Right cardiac atrium (tissue), 5 donors: ENCODE data around the gene EFCC1. TPM values are rescaled to one million over a fixed set of nuclear protein-coding genes. Genes with fewer than 3 reads are reported as not detected.

Experiments used
- ATAC-seq, 2 donors: fragments of 200-7000 bp; cut with Tn5 transposase; one replicate each; pipeline versions ENCODE4 v1.8.0 to v1.9.1; 2020; ENCODE audit warnings: moderate library complexity in 2 of 2, mild to moderate bottlenecking in 1 of 2
- DNase-seq, 3 donors: peaks; one replicate each; pipeline ENCODE4 v3.0.0-alpha.2; 2020
- H3K27ac ChIP-seq: one replicate; pipeline ENCODE4 v1.5.1; 2013; ENCODE audit warnings: mild to moderate bottlenecking, low read length, control low read depth, moderate library complexity
- H3K27me3 ChIP-seq: one replicate; pipeline ENCODE4 v1.6.1; 2013; ENCODE audit not compliant: control insufficient read depth, insufficient read depth
- H3K4me1 ChIP-seq: one replicate; pipeline ENCODE4 v1.6.1; 2013; ENCODE audit warnings: low read length; ENCODE audit not compliant: control insufficient read depth, insufficient read depth
- H3K4me3 ChIP-seq: one replicate; pipeline ENCODE4 v1.5.1; 2013; ENCODE audit warnings: low read length, control low read depth
- H3K9me3 ChIP-seq: one replicate; pipeline ENCODE4 v1.6.1; 2013; ENCODE audit warnings: low read length; ENCODE audit not compliant: control insufficient read depth
- WGBS: extraction: QIAGEN DNeasy Blood & Tissue Kit; methylation state at CpG from one replicate; pipeline ENCODE4 v1.1.7; 2013; 5-methylcytosine and 5-hydroxymethylcytosine counted together
- intact Hi-C, 4 donors: fragments of 100-400 bp; cut with DNase I; formaldehyde crosslinking; loops; one replicate each; pipeline versions ENCODE4 v1.11.0 to v1.14.0; 2022 to 2023
- polyA plus RNA-seq: library from polyadenylated mRNA; stranded (reverse); fragments of 200-250 nt; gene quantifications from one replicate; pipeline ENCODE4 v1.2.3, GENCODE V29; 2013
- total RNA-seq, 4 donors: library from RNA; stranded (reverse); fragmentation: NEBNext Ultra II Directional; extraction: Animal tissue kit (Norgen Biotek cat#: 25700); gene quantifications; one replicate each; pipeline ENCODE4 v1.2.1, GENCODE V29; 2021
- donor health status: healthy with polysubstance abuse.
- donor health status: DM: no; HTN: yes; CAD: no.
- donor health status: DM: no; HTN: no; CAD: no.
- donor health status: DM: no; HTN: yes; CAD: no; lungs with severe emphysema.
- donor health status: DM: yes; HTN: yes; CAD: no.

EFCC1 gene
- total and polyA plus RNA-seq, 5 donors: 0.69 to 1.2 (median 1.1) TPM

DNA sequence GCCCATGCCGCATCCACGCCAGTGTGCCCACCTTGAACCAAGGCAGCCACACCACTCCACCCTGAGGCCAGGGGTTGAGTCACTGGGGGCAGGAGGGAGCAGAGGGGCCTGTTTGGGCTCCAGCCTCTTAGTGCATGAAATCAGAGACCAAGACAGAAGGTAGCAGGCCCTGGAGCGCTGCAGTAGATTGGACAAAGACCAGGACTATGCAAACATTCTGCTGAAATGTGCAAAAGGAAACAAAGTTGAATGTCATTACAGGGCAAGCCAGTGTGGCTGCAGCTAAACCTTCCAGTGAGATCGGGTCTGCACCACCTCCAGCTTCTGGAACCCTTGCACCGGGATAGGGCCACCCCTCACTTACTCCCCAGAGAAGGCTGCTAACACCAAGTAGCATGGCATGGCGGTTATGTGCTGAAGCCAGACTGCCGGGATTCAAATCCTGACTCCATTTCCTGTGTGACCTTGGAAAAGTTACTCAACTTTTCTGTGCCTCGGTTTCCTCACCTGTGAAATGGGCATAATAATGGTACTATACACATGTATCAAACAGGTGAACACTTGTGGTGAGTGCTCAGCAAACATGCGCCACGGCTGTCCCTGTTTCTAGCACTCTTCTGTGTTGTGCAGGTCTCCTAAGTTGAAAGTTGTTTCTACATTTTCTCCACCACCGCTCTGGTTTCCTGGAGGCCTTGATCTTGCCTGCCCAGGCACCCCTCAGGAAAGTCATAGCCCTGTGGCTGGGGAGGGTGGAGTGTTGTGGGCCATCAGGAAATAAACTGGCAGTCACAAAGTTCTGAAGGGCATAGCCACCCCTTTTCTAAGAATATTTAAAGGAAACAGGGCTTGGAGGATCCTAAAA lies 34.5 kb downstream of the EFCC1 start:
- Histone ChIP-seq H3K4me1 (no peaks in the 10 kb centered on the region), H3K9me3 (no peaks in the 10 kb centered on the region), H3K4me3 (no peak overlapping the region), H3K27ac (no peak overlapping the region), H3K27me3 (no peaks in the 10 kb centered on the region)
- WGBS: 88% methylated on average over 11 of the region's 11 CpGs
- intact Hi-C loops: no loop called here
- no peak for ATAC-seq
- DNase-seq: no peak

- 81% methylated on average over 10 of the region's 10 CpGs for WGBS
- DNase-seq: no peak
- Histone ChIP-seq H3K27me3 (no peaks in the 10 kb centered on the region), H3K9me3 (no peaks in the 10 kb centered on the region), H3K27ac (no peak overlapping the region), H3K4me1 (no peaks in the 10 kb centered on the region), H3K4me3 (no peak overlapping the region)
- intact Hi-C loops: no loop called here
- ATAC-seq: no peak
These were observed 35.4 kb downstream of the EFCC1 start for GRCh38 chr3:129036222-129037092.

GRCh38 chr3:129037093-129037419 lies 36.0 kb downstream of the EFCC1 start:
- intact Hi-C loops: no loop called here
- WGBS: 0% methylated on average over 2 of the region's 2 CpGs

DNA sequence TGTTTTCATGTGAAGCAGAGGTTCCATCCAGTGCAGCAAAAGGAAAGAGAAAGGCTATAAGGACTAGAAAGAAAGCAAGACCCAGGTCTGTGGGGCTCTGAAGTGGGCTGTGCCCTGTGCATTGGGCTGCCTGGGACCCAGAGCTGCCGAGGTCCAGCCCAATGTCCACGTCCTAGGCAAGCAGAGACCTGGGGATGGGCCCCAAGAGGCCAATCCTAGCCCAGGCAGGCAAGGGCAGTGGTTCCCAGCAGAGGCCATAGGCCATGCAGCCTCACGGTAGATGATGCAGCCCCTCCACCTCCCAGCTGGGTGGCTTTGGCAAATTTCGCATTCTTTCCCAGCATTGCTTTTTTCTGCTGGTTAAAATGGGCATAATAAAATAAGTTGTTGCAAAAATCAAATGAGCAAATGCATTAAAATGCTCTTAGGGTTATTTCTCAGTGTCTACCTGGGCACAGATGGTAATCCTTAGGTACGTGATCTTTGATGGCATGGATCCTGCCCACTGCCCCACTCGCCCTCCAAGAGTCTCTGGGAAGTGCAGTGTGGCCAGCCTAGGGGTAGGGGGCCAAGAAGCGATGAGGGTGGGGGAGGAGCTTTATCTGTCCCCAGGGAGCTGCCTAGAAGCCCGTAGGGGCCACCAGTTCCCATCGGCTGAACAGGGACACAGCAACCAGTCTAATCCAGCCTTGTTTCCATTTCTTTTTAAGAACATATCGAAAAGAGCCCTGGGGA lies 37.2 kb downstream of the EFCC1 start:
- no peaks in the 10 kb centered on the region for H3K27me3 ChIP-seq
- whole genome bisulfite sequencing: 82% methylated on average over 10 of the region's 10 CpGs
- ATAC-seq (no peak), DNase-seq (peak in 1 of 3 donors; percentile 4)
- no peak overlapping the region for H3K27ac ChIP-seq
- no peaks in the 10 kb centered on the region for H3K9me3 ChIP-seq
- H3K4me3 ChIP-seq: no peak overlapping the region
- H3K4me1 ChIP-seq: no peaks in the 10 kb centered on the region
- intact Hi-C loops: no loop called here

More at GRCh38 chr3:129037093-129037419, 36.0 kb downstream of the EFCC1 start:
- Histone ChIP-seq H3K9me3 (no peaks in the 10 kb centered on the region), H3K4me3 (no peak overlapping the region), H3K27ac (no peak overlapping the region), H3K27me3 (no peaks in the 10 kb centered on the region), H3K4me1 (no peaks in the 10 kb centered on the region)
- DNase-seq (no peak), ATAC-seq (no peak)

- H3K27me3 ChIP-seq: no peaks in the 10 kb centered on the region
- peak; percentile 15 to 36 for ATAC-seq
- 66% methylated on average over 14 of the region's 14 CpGs for WGBS
- DNase-seq: peak in 2 of 3 donors; percentile 21 to 77
- no peak overlapping the region for H3K4me3 ChIP-seq
- H3K4me1 ChIP-seq: no peaks in the 10 kb centered on the region
- intact Hi-C loops: no loop called here
- no peaks in the 10 kb centered on the region for H3K9me3 ChIP-seq
- no peak overlapping the region for H3K27ac ChIP-seq
These were observed 38.4 kb downstream of the EFCC1 start for GRCh38 chr3:129039271-129040038.

DNA sequence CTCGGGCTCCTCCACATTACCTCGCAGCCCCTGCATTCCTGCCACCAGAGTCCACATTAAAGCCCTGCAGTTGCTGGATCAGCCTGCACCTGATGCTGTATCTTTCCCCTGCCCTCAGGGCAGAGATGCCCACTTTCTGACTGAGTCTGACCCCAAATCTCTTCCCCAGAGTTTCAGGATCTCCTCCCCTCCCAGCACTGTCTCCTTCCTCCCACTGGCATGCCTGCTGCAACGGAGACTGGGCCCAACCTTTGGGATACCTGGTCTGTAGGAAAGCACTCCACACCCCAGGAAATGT lies 38.9 kb downstream of the EFCC1 start:
- intact Hi-C loops: no loop called here
- ATAC-seq (no peak), DNase-seq (peak in 1 of 3 donors; percentile 2)
- Histone ChIP-seq H3K27ac (no peak overlapping the region), H3K9me3 (no peaks in the 10 kb centered on the region), H3K27me3 (no peaks in the 10 kb centered on the region), H3K4me3 (no peak overlapping the region), H3K4me1 (no peaks in the 10 kb centered on the region)
- 73% methylated on average over 3 of the region's 3 CpGs for WGBS

GRCh38 chr3:129040579-129041300 lies 39.6 kb downstream of the EFCC1 start:
- H3K27ac ChIP-seq: no peak overlapping the region
- intact Hi-C loops: no loop called here
- H3K4me1 ChIP-seq: no peaks in the 10 kb centered on the region
- no peaks in the 10 kb centered on the region for H3K27me3 ChIP-seq
- H3K9me3 ChIP-seq: no peaks in the 10 kb centered on the region
- DNase-seq: peak in 1 of 3 donors; percentile 2
- ATAC-seq: peak in 1 of 2 donors; percentile 10
- WGBS: 83% methylated on average over 15 of the region's 15 CpGs
- no peak overlapping the region for H3K4me3 ChIP-seq

GRCh38 chr3:129045675-129046036 lies 44.6 kb downstream of the EFCC1 start:
- Histone ChIP-seq H3K27ac (no peak overlapping the region), H3K4me3 (peak overlapping the region; percentile 24), H3K27me3 (no peaks in the 10 kb centered on the region), H3K4me1 (no peaks in the 10 kb centered on the region), H3K9me3 (no peaks in the 10 kb centered on the region)
- DNase-seq: peak; percentile 57 to 83 (median 80)
- intact Hi-C loops: no loop called here
- WGBS: 3% methylated on average over 43 of the region's 43 CpGs
- peak; percentile 79 to 85 for ATAC-seq

DNA sequence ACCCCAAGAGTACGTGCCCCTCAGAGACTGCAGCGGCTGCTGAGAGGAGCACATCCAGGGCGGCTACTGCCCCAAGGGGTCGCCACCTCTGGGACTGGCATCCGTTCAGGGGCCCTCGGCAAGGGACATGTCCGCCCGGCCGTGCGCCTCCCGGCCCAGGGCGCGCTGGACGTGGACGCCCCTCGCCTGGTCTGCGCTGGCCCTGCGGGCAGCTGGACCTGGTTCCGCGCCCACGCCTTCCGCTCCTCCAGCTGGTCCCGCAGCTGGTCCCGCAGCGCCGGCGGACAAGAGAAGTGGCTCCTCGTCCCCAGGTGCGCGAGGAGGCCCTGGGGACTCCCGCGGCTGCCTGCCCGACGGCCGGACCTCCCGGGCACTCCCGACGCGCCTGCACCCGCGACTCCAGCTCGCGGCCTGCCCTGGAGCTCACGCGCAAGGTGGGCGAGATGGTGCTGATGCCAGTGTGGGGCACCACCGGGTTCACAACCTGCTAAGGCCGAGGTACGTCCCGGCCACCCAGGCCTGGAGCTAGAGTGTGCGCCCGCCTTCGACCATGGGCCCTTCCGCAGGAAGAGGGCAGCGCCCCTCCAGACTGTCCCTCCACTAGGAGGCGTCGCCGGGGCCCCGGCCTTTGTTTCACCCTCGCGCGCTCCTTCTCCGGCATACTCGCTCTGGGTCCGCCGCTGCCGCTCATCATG lies 45.1 kb downstream of the EFCC1 start:
- H3K27ac ChIP-seq: no peak overlapping the region
- ATAC-seq (peak; percentile 39 to 42), DNase-seq (no peak)
- no peaks in the 10 kb centered on the region for H3K27me3 ChIP-seq
- intact Hi-C loops: no loop called here
- WGBS: 24% methylated on average over 67 of the region's 67 CpGs
- H3K4me1 ChIP-seq: no peaks in the 10 kb centered on the region
- peak overlapping the region; percentile 24 for H3K4me3 ChIP-seq
- no peaks in the 10 kb centered on the region for H3K9me3 ChIP-seq
